HEK293 (cell line): ENCODE data around the gene RAB7A.

Experiments
- CTCF ChIA-PET: fragments of 350-600 bp; formaldehyde crosslinking; extraction: SDS; loops from one replicate; lab custom pipeline; 2021; ENCODE audit warnings: antibody characterized with exemption; lab: Yijun Ruan, JAX
- POLR2A ChIA-PET: fragments of 300-600 bp; formaldehyde crosslinking; extraction: SDS; loops from one replicate; lab custom pipeline; 2020; ENCODE audit warnings: antibody characterized with exemption, inconsistent platforms; lab: Yijun Ruan, JAX
- H3K27ac ChIP-seq: fragments of 200-500 bp; sonication (Bioruptor generic); 2 replicates; pipeline ENCODE4 v1.5.1; 2014; ENCODE audit warnings: low read depth, low read length, control low read depth, inconsistent platforms; ENCODE audit errors: extremely low read depth
- H3K36me3 ChIP-seq, 2 experiments: fragments of 200-500 bp in 1 of 2; sonication (Bioruptor generic) in 1 of 2; 1 replicate in 1 of 2; 2 replicates in 1 of 2; pipeline ENCODE4 v1.5.1; 2014 to 2017; ENCODE audit warnings: inconsistent platforms in 2 of 2, low read length in 2 of 2; ENCODE audit not compliant: control insufficient read depth in 2 of 2, insufficient read depth in 1 of 2
- H3K4me1 ChIP-seq: fragments of 200-500 bp; sonication (Bioruptor generic); 2 replicates; pipeline ENCODE4 v1.5.1; 2014; ENCODE audit warnings: mild to moderate bottlenecking, low read length, inconsistent platforms; ENCODE audit not compliant: control insufficient read depth, insufficient read depth
- H3K4me3 ChIP-seq: 2 replicates; pipeline ENCODE4 v1.5.1; 2011; ENCODE audit warnings: low read depth, mild to moderate bottlenecking, control low read depth, low read length, moderate library complexity
- H3K9me3 ChIP-seq: fragments of 200-500 bp; sonication (Bioruptor generic); 2 replicates; pipeline ENCODE4 v1.5.1; 2014; ENCODE audit warnings: low read depth, low read length, inconsistent platforms; ENCODE audit not compliant: control insufficient read depth, insufficient read depth
- FEZF1 ChIP-seq: fragments of 450-650 bp; formaldehyde crosslinking; IDR thresholded peaks from 2 replicates; pipeline ENCODE4 v1.5.1; 2016; ENCODE audit warnings: missing biosample characterization, missing genetic modification characterization
- SALL2 ChIP-seq: fragments of 450-650 bp; formaldehyde crosslinking; IDR thresholded peaks from 2 replicates; pipeline ENCODE4 v1.5.0; 2017; ENCODE audit warnings: missing biosample characterization, mild to moderate bottlenecking, missing genetic modification characterization, borderline replicate concordance
- SCRT1 ChIP-seq: fragments of 450-650 bp; formaldehyde crosslinking; IDR thresholded peaks from 2 replicates; pipeline ENCODE4 v1.5.1; 2016; ENCODE audit warnings: missing biosample characterization, missing genetic modification characterization, borderline replicate concordance
- ZBTB7A ChIP-seq: fragments of 450-650 bp; formaldehyde crosslinking; IDR thresholded peaks from 2 replicates; pipeline ENCODE4 v1.5.1; 2016; ENCODE audit warnings: low read depth, missing biosample characterization, missing genetic modification characterization
- ZFP37 ChIP-seq: fragments of 450-650 bp; formaldehyde crosslinking; IDR thresholded peaks from 2 replicates; pipeline ENCODE4 v1.5.1; 2016; ENCODE audit warnings: missing biosample characterization, missing genetic modification characterization
- ZNF266 ChIP-seq: fragments of 450-650 bp; formaldehyde crosslinking; IDR thresholded peaks from 2 replicates; pipeline ENCODE4 v1.5.1; 2016; ENCODE audit warnings: missing biosample characterization, missing genetic modification characterization, low read depth
- ZNF302 ChIP-seq: fragments of 450-650 bp; formaldehyde crosslinking; IDR thresholded peaks from 2 replicates; pipeline ENCODE4 v1.5.1; 2016; ENCODE audit warnings: missing biosample characterization, missing genetic modification characterization, low read depth
- ZNF394 ChIP-seq: fragments of 450-650 bp; formaldehyde crosslinking; IDR thresholded peaks from 2 replicates; pipeline ENCODE4 v1.5.1; 2016; ENCODE audit warnings: missing biosample characterization, missing genetic modification characterization, mild to moderate bottlenecking, moderate library complexity, borderline replicate concordance
- ZNF510 ChIP-seq: fragments of 450-650 bp; formaldehyde crosslinking; IDR thresholded peaks from 2 replicates; pipeline ENCODE4 v1.5.1; 2018; ENCODE audit warnings: mild to moderate bottlenecking, missing genetic modification characterization, missing biosample characterization; ENCODE audit not compliant: insufficient replicate concordance
- ZNF548 ChIP-seq: fragments of 450-650 bp; formaldehyde crosslinking; IDR thresholded peaks from 2 replicates; pipeline ENCODE4 v1.5.1; 2016; ENCODE audit warnings: missing biosample characterization, missing genetic modification characterization
- ZNF549 ChIP-seq: fragments of 450-650 bp; IDR thresholded peaks from 2 replicates; pipeline ENCODE4 v1.5.1; 2018; ENCODE audit warnings: missing biosample characterization, missing genetic modification characterization, mild to moderate bottlenecking, inconsistent platforms, moderate library complexity
- ZNF701 ChIP-seq: fragments of 450-650 bp; formaldehyde crosslinking; IDR thresholded peaks from 2 replicates; pipeline ENCODE4 v1.5.1; 2016; ENCODE audit warnings: missing biosample characterization, missing genetic modification characterization
- ZNF768 ChIP-seq: fragments of 450-650 bp; formaldehyde crosslinking; IDR thresholded peaks from 2 replicates; pipeline ENCODE4 v1.5.1; 2018; ENCODE audit warnings: missing biosample characterization, mild to moderate bottlenecking, missing genetic modification characterization
- ZSCAN23 ChIP-seq: fragments of 450-650 bp; formaldehyde crosslinking; IDR thresholded peaks from 2 replicates; pipeline ENCODE4 v1.5.1; 2016; ENCODE audit warnings: missing biosample characterization, missing genetic modification characterization
- TF ChIP-seq, protein P1 (sequence below): fragments of 450-650 bp; formaldehyde crosslinking; IDR thresholded peaks from 2 replicates; pipeline ENCODE4 v1.5.1; 2016; ENCODE audit warnings: missing biosample characterization, missing genetic modification characterization, borderline replicate concordance
- TF ChIP-seq, protein P2 (sequence below): fragments of 450-650 bp; formaldehyde crosslinking; IDR thresholded peaks from 2 replicates; pipeline ENCODE4 v1.5.1; 2016; ENCODE audit warnings: missing biosample characterization, missing genetic modification characterization
- TF ChIP-seq, protein P3 (sequence below): fragments of 450-650 bp; formaldehyde crosslinking; IDR thresholded peaks from 2 replicates; pipeline ENCODE4 v1.5.1; 2016; ENCODE audit warnings: missing biosample characterization, missing genetic modification characterization
- TF ChIP-seq, protein P4 (sequence below): fragments of 450-650 bp; formaldehyde crosslinking; IDR thresholded peaks from 2 replicates; pipeline ENCODE4; 2016; ENCODE audit warnings: missing biosample characterization, missing genetic modification characterization

Gene RAB7A

DNA sequence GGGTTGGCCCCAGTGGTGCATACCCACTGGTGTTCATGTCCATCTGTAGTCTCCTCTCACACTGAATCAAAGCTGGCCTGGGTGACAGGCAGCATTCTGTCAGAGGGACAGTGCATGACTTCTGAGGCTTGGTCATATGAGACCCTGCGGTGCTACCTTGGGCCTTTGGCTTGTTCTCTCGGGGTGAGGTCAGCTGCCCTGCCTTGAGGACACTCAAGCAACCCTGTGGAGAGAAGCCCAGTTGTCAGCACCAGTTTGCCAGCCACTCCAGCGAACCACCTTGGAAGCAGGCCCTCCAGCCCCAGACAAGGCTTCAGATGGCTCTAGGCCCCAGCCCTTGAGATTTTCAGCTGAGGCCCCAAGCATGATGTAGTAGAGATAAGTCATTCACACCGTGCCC lies 16.9 kb upstream of the RAB7A start:
- no peaks in the 10 kb centered on the region for H3K9me3 ChIP-seq
- no peaks in the 10 kb centered on the region for H3K4me1 ChIP-seq
- CTCF ChIA-PET = no interaction called here
- H3K36me3 ChIP-seq = no peaks in the 10 kb centered on the region
- no peak overlapping the region for H3K27ac ChIP-seq
- POLR2A ChIA-PET = no interaction called here
- TF ChIP-seq ZBTB7A (tag by site-specific recombination) (no peak), SALL2 (no peak), ZNF302 (tag by site-specific recombination) (no peak), FEZF1 (tag by site-specific recombination) (no peak), ZFP37 (tag by site-specific recombination) (no peak), ZNF510 (tag by site-specific recombination) (no peak), ZSCAN23 (tag by site-specific recombination) (no peak), SCRT1 (tag by site-specific recombination) (no peak), ZNF394 (no peak), ZNF266 (tag by site-specific recombination) (no peak), ZNF548 (tag by site-specific recombination) (no peak), ZNF701 (tag by site-specific recombination) (no peak), ZNF549 (tag by site-specific recombination) (no peak), ZNF768 (no peak)
- TF ChIP-seq, protein P1, sequence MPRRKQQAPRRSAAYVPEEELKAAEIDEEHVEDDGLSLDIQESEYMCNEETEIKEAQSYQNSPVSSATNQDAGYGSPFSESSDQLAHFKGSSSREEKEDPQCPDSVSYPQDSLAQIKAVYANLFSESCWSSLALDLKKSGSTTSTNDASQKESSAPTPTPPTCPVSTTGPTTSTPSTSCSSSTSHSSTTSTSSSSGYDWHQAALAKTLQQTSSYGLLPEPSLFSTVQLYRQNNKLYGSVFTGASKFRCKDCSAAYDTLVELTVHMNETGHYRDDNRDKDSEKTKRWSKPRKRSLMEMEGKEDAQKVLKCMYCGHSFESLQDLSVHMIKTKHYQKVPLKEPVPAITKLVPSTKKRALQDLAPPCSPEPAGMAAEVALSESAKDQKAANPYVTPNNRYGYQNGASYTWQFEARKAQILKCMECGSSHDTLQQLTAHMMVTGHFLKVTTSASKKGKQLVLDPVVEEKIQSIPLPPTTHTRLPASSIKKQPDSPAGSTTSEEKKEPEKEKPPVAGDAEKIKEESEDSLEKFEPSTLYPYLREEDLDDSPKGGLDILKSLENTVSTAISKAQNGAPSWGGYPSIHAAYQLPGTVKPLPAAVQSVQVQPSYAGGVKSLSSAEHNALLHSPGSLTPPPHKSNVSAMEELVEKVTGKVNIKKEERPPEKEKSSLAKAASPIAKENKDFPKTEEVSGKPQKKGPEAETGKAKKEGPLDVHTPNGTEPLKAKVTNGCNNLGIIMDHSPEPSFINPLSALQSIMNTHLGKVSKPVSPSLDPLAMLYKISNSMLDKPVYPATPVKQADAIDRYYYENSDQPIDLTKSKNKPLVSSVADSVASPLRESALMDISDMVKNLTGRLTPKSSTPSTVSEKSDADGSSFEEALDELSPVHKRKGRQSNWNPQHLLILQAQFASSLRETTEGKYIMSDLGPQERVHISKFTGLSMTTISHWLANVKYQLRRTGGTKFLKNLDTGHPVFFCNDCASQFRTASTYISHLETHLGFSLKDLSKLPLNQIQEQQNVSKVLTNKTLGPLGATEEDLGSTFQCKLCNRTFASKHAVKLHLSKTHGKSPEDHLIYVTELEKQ (tag by site-specific recombination) = no peak
- TF ChIP-seq, protein P2, sequence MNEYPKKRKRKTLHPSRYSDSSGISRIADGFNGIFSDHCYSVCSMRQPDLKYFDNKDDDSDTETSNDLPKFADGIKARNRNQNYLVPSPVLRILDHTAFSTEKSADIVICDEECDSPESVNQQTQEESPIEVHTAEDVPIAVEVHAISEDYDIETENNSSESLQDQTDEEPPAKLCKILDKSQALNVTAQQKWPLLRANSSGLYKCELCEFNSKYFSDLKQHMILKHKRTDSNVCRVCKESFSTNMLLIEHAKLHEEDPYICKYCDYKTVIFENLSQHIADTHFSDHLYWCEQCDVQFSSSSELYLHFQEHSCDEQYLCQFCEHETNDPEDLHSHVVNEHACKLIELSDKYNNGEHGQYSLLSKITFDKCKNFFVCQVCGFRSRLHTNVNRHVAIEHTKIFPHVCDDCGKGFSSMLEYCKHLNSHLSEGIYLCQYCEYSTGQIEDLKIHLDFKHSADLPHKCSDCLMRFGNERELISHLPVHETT = no peak
- TF ChIP-seq, protein P3, sequence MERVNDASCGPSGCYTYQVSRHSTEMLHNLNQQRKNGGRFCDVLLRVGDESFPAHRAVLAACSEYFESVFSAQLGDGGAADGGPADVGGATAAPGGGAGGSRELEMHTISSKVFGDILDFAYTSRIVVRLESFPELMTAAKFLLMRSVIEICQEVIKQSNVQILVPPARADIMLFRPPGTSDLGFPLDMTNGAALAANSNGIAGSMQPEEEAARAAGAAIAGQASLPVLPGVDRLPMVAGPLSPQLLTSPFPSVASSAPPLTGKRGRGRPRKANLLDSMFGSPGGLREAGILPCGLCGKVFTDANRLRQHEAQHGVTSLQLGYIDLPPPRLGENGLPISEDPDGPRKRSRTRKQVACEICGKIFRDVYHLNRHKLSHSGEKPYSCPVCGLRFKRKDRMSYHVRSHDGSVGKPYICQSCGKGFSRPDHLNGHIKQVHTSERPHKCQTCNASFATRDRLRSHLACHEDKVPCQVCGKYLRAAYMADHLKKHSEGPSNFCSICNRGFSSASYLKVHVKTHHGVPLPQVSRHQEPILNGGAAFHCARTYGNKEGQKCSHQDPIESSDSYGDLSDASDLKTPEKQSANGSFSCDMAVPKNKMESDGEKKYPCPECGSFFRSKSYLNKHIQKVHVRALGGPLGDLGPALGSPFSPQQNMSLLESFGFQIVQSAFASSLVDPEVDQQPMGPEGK = no peak
- TF ChIP-seq, protein P4, sequence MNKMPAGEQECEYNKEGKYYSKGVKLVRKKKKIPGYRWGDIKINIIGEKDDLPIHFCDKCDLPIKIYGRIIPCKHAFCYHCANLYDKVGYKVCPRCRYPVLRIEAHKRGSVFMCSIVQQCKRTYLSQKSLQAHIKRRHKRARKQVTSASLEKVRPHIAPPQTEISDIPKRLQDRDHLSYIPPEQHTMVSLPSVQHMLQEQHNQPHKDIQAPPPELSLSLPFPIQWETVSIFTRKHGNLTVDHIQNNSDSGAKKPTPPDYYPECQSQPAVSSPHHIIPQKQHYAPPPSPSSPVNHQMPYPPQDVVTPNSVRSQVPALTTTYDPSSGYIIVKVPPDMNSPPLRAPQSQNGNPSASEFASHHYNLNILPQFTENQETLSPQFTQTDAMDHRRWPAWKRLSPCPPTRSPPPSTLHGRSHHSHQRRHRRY = no peak
- no peak overlapping the region for H3K4me3 ChIP-seq
